ENCODE data around the gene SELENOV.

The SELENOV gene

GRCh38 chr19:39492788-39493187, 22.2 kb upstream of the SELENOV start:
- DNase-seq (ENCODE audit: low read depth, low spot score) = no peak

- no peak for DNase-seq (ENCODE audit: low read depth, low spot score)
Measured at GRCh38 chr19:39494661-39495060, 20.3 kb upstream of the SELENOV start.

- no peak for DNase-seq (ENCODE audit: low read depth, low spot score)
Measured at GRCh38 chr19:39496063-39496462, 18.9 kb upstream of the SELENOV start.

GRCh38 chr19:39497701-39497995, 17.3 kb upstream of the SELENOV start:
- DNase-seq (ENCODE audit: low read depth, low spot score) = no peak

- DNase-seq (ENCODE audit: low read depth, low spot score) = no peak
Measured at GRCh38 chr19:39497996-39498797, 16.7 kb upstream of the SELENOV start.

GRCh38 chr19:39498798-39499642, 15.9 kb upstream of the SELENOV start, which contains the start of gene DLL3:
TSS of gene DLL3 (plus strand) at chr19:39498947. CDS start at chr19:39498975, 28 bp downstream.
- no peak for DNase-seq (ENCODE audit: low read depth, low spot score)

GRCh38 chr19:39499932-39500331, 15.0 kb upstream of the SELENOV start:
- no peak for DNase-seq (ENCODE audit: low read depth, low spot score)

- DNase-seq (ENCODE audit: low read depth, low spot score) = no peak
Measured at GRCh38 chr19:39500543-39500942, 14.4 kb upstream of the SELENOV start.

- no peak for DNase-seq (ENCODE audit: low read depth, low spot score)
Measured at GRCh38 chr19:39501340-39501739, 13.6 kb upstream of the SELENOV start.

- peak; percentile 45 for DNase-seq (ENCODE audit: low read depth, low spot score)
Measured at GRCh38 chr19:39502640-39503417, 12.1 kb upstream of the SELENOV start.

GRCh38 chr19:39506598-39506943, 8.4 kb upstream of the SELENOV start:
- DNase-seq (ENCODE audit: low read depth, low spot score) = no peak

- DNase-seq (ENCODE audit: low read depth, low spot score) = peak; percentile 11
Measured at GRCh38 chr19:39506944-39507714, 7.8 kb upstream of the SELENOV start.

- DNase-seq (ENCODE audit: low read depth, low spot score) = no peak
Measured at GRCh38 chr19:39507715-39508364, 7.1 kb upstream of the SELENOV start.

- DNase-seq (ENCODE audit: low read depth, low spot score) = no peak
Measured at GRCh38 chr19:39508629-39509028, 6.3 kb upstream of the SELENOV start.

- DNase-seq (ENCODE audit: low read depth, low spot score) = no peak
Measured at GRCh38 chr19:39509233-39509632, 5.7 kb upstream of the SELENOV start.

- no peak for DNase-seq (ENCODE audit: low read depth, low spot score)
Measured at GRCh38 chr19:39512988-39513387, 2.0 kb upstream of the SELENOV start.

GRCh38 chr19:39515551-39516191, 732 bp downstream of the SELENOV start:
- no peak for DNase-seq (ENCODE audit: low read depth, low spot score)

GRCh38 chr19:39516270-39516669, 1.3 kb downstream of the SELENOV start:
- no peak for DNase-seq (ENCODE audit: low read depth, low spot score)

- no peak for DNase-seq (ENCODE audit: low read depth, low spot score)
Measured at GRCh38 chr19:39517432-39517831, 2.5 kb downstream of the SELENOV start.

GRCh38 chr19:39518458-39518857, 3.5 kb downstream of the SELENOV start:
- no peak for DNase-seq (ENCODE audit: low read depth, low spot score)

All from activated naive CD8-positive, alpha-beta T cell treated with anti-CD3 and anti-CD28 coated beads, Interleukin-2, amount 50 U/mL, for 16 hours (primary cell).